ENCODE measurements around the gene GNG8. TPM values are rescaled to one million over a fixed set of nuclear protein-coding genes. Genes with fewer than 3 reads are reported as not detected.
A peak's percentile ranks its signal among the peaks of the same experiment; 100 is the strongest.

The GNG8 gene
- total RNA-seq, 1 donor from 2014 or later: 38.2 TPM

DNA sequence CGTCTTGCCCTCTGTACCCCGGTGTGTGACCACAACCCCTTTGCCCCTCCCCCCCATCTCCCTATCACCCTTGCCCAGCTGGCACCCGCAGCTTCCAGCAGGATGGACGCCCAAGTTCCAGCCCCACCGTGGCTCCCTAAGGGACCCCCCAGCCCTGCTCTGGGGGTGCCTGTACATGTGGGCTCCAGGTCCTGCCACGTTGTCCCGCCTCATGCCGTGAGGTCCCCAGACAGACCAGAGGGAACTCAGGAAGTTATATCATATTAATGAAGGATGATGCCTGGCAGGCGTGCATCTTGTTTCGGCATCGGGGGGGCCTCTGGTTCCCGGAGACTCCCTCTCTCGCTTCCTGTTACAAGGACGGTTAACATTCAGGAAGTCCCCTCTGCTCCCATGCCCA, 9.6 kb downstream of the GNG8 start:
- POLR2A ChIA-PET: interaction anchor here (1.9 to 2.6 kb wide), 2 partner anchors 15 to 34 kb away, joined by 5 to 7 read pairs; partner anchors contain the start of gene DACT3
- no peak for ATAC-seq (ENCODE audit: low read depth)
- DNase-seq: no peak
- Mint-ChIP-seq H3K27ac (no peak overlapping the region), H3K4me1 (peaks cover 51% of the 10 kb centered on the region), H3K9me3 (no peaks in the 10 kb centered on the region), H3K4me3 (no peak overlapping the region), H3K27me3 (no peaks in the 10 kb centered on the region), H3K36me3 (ENCODE audit: low read depth) (peaks cover 2% of the 10 kb centered on the region)
- CTCF ChIA-PET: interaction anchor here (0.9 to 1.1 kb wide), 2 partner anchors 10 to 12 kb away, joined by 3 to 4 read pairs; no protein-coding TSS in a partner anchor
- TF ChIP-seq, protein P1, sequence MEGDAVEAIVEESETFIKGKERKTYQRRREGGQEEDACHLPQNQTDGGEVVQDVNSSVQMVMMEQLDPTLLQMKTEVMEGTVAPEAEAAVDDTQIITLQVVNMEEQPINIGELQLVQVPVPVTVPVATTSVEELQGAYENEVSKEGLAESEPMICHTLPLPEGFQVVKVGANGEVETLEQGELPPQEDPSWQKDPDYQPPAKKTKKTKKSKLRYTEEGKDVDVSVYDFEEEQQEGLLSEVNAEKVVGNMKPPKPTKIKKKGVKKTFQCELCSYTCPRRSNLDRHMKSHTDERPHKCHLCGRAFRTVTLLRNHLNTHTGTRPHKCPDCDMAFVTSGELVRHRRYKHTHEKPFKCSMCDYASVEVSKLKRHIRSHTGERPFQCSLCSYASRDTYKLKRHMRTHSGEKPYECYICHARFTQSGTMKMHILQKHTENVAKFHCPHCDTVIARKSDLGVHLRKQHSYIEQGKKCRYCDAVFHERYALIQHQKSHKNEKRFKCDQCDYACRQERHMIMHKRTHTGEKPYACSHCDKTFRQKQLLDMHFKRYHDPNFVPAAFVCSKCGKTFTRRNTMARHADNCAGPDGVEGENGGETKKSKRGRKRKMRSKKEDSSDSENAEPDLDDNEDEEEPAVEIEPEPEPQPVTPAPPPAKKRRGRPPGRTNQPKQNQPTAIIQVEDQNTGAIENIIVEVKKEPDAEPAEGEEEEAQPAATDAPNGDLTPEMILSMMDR (IDR thresholded peaks at IDR 0.05): no peak
- intact Hi-C loops (cut with micrococcal nuclease): no loop called here

DNA sequence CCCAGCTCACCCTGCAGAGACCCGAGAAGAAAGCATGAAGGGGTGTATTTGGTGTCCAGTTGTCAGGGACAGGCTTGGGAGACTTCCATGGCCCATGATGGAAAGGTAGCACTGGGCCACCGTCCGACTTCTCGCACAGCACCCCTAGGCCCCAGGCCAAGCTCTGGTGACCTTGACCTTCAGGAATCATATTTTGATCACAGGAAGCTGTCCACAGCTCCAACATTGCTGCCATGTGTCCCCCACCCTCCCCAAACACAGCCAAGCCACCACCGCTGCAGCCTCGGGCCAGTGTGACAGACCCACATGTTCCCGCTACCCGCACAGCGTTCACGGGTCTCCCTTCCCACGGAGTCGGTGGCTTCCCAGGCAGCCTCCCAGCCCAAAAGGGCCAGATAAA, 10.3 kb downstream of the GNG8 start:
- intact Hi-C loops (cut with micrococcal nuclease): loop anchor here (1.0 kb wide), 1 partner anchor 9 kb away; no protein-coding TSS in a partner anchor
- Mint-ChIP-seq H3K9me3 (no peaks in the 10 kb centered on the region), H3K27me3 (no peaks in the 10 kb centered on the region), H3K4me3 (no peak overlapping the region), H3K36me3 (ENCODE audit: low read depth) (peaks cover 2% of the 10 kb centered on the region), H3K27ac (peak overlapping the region; percentile 18), H3K4me1 (peaks cover 58% of the 10 kb centered on the region)
- POLR2A ChIA-PET: interaction anchor here (0.6 to 2.6 kb wide), 4 partner anchors 8 to 1067 kb away, joined by 4 to 11 read pairs (median 6); partner anchors contain the start of gene CALM3
- ATAC-seq (ENCODE audit: low read depth) (no peak), DNase-seq (no peak)
- TF ChIP-seq, protein P1 (IDR thresholded peaks at IDR 0.05): no peak
- CTCF ChIA-PET: interaction anchor here (0.9 to 1.1 kb wide), 2 partner anchors 9 to 12 kb away, joined by 3 to 4 read pairs; no protein-coding TSS in a partner anchor

DNA sequence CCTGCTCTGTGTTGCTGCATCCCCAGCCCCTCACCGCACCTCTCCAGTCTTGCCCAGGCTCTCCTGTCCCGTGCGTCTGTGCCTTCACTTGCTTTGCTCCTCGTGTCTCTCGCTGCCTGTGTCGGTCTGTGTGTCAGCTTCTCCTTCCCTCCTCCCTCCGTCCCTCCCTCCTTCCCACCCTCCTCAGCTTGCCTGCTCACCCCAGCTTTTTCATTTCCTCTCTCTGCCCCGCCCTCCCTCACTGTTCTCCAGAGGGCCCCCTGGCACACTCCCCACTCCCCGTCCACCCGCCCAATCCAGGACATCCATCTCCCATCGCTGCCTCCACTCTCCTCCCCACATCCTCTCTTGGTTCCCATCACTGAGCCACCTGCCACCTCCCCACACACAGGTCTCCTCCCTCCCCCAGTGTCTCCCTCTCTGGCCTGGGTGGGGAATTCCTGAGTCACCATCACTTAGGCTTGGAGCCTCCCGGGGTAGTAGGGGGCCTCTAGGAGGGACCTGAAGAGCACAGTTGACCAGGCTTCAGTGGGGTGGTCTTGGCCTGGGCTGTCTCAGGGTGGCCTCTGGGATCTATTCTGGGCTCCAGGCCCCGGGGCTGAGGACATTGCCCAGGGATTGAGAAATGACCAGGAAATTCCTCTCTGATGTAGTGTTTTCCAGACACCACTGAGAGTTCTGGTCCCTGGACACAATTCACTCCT, 10.9 kb downstream of the GNG8 start, which contains the start of gene PTGIR:
Gene PTGIR (minus strand): TSS at position 132 of the 704 bp plus-strand sequence. CDS start 864 bp downstream, outside the sequence.
- ATAC-seq (ENCODE audit: low read depth) (peak; percentile 29), DNase-seq (no peak)
- TF ChIP-seq, protein P1 (IDR thresholded peaks at IDR 0.05): no peak
- no peaks in the 10 kb centered on the region for H3K27me3 Mint-ChIP-seq
- ChIA-PET CTCF (interaction anchor here (0.6 to 1.1 kb wide), 2 partner anchors 8 to 856 kb away, joined by 4 read pairs; partner anchors contain the start of gene SIX5), POLR2A (interaction anchor here (0.6 to 2.6 kb wide), 5 partner anchors 8 to 1067 kb away, joined by 4 to 11 read pairs (median 5); partner anchors contain the start of gene CALM3)
- peaks cover 64% of the 10 kb centered on the region for H3K4me1 Mint-ChIP-seq
- peaks cover 2% of the 10 kb centered on the region for H3K36me3 Mint-ChIP-seq (ENCODE audit: low read depth)
- no peaks in the 10 kb centered on the region for H3K9me3 Mint-ChIP-seq
- peak within 1 kb of the TSS; percentile 80 for H3K4me3 Mint-ChIP-seq
- H3K27ac Mint-ChIP-seq: peak within 1 kb of the TSS; percentile 67
- intact Hi-C loops (cut with micrococcal nuclease): loop anchor here (1.0 kb wide), 1 partner anchor 9 kb away; no protein-coding TSS in a partner anchor

DNA sequence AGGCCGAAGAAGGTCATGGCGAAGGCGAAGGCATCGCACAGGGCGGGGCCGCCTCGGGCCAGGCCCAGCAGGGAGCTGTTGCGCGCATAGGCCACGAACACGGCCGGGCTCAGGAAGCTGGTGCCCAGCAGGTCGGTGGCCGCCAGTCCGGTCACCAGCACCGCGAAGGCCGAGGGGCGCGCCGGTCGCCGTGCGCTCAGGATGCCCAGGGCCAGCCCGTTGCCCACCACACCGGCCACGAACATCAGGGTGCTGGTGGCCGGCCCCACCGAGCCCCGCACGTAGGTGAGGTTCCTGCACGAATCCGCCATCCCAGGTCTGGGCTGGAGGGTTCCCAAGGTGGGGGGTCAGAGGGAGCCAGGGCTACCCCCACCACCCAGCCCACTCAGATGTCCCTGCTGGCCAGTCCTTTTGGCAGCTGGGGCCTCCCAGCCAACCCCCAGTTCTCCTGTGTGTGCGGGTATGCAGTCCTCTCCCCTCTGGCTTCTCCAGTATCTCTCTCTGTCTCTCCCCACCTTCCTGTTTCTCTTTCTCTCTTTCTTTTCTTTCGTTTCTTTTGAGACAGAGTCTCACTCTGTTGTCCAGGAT, 12.0 kb downstream of the GNG8 start:
- ChIA-PET POLR2A (interaction anchor here (0.6 to 2.0 kb wide), 4 partner anchors 8 to 1116 kb away, joined by 4 to 11 read pairs (median 4); partner anchors contain the start of gene CALM3), CTCF (no interaction called here)
- no peak overlapping the region for H3K27ac Mint-ChIP-seq
- H3K4me3 Mint-ChIP-seq: peak overlapping the region; percentile 80
- no peaks in the 10 kb centered on the region for H3K27me3 Mint-ChIP-seq
- intact Hi-C loops (cut with micrococcal nuclease): no loop called here
- no peaks in the 10 kb centered on the region for H3K9me3 Mint-ChIP-seq
- H3K36me3 Mint-ChIP-seq (ENCODE audit: low read depth): peaks cover 2% of the 10 kb centered on the region
- DNase-seq (no peak), ATAC-seq (ENCODE audit: low read depth) (no peak)
- TF ChIP-seq, protein P1 (IDR thresholded peaks at IDR 0.05): no peak
- H3K4me1 Mint-ChIP-seq: peaks cover 68% of the 10 kb centered on the region

DNA sequence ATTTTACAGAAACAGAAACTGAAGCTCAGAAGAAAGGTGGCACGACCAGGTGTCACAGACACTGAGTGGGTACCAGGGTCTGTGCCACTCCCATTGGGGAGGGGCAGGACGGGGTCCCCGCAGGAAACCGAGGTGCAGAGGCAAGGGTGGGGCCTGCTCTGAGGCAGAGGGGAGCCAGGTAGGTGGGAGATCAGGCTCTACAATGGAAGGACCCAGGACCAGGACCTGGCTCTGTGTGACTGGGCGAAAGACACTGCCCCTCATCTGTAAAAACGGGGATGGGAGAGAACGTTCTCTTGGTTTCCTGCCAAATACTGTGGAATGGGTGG, 13.9 kb downstream of the GNG8 start:
- Mint-ChIP-seq H3K36me3 (ENCODE audit: low read depth) (peaks cover 2% of the 10 kb centered on the region), H3K4me3 (peak overlapping the region; percentile 19), H3K27me3 (no peaks in the 10 kb centered on the region), H3K4me1 (peaks cover 80% of the 10 kb centered on the region), H3K27ac (peak overlapping the region; percentile 46), H3K9me3 (no peaks in the 10 kb centered on the region)
- ATAC-seq (ENCODE audit: low read depth) (no peak), DNase-seq (no peak)
- intact Hi-C loops (cut with micrococcal nuclease): no loop called here
- ChIA-PET CTCF (interaction anchor here (0.8 to 1.1 kb wide), 2 partner anchors 11 to 12 kb away, joined by 3 read pairs; no protein-coding TSS in a partner anchor), POLR2A (interaction anchor here (0.7 to 1.5 kb wide), 5 partner anchors 10 to 98 kb away, joined by 3 to 9 read pairs (median 4); partner anchors contain the start of gene DACT3)
- TF ChIP-seq, protein P1 (IDR thresholded peaks at IDR 0.05): no peak

All from activated B cell treated with CpG ODN at 0.5 μM for 24 hours (primary cell).